GM10266 (cell line): ENCODE results near the gene TSTD2.

Source experiments
- DNase-seq: peaks from one replicate; pipeline ENCODE4 v3.0.0; 2012; ENCODE audit errors: extremely low spot score
- CTCF ChIP-seq: IDR thresholded peaks from 2 replicates; pipeline ENCODE4 v1.5.1; 2012; ENCODE audit warnings: mild to moderate bottlenecking, low read depth; ENCODE audit not compliant: control insufficient read depth, insufficient read depth; ENCODE audit errors: missing control alignments

Gene TSTD2

GRCh38 chr9:97647996-97648395 is 14.8 kb upstream of the TSTD2 start:
- TF ChIP-seq CTCF: no peak
- DNase-seq: no peak

- TF ChIP-seq CTCF: no peak
- DNase-seq: no peak
Measured at GRCh38 chr9:97645720-97646119, 12.6 kb upstream of the TSTD2 start.

- no peak for DNase-seq
- TF ChIP-seq CTCF: no peak
Measured at GRCh38 chr9:97640325-97640724, 7.2 kb upstream of the TSTD2 start.

GRCh38 chr9:97638666-97639065 is 5.5 kb upstream of the TSTD2 start:
- no peak for DNase-seq
- no peak for TF ChIP-seq CTCF

GRCh38 chr9:97636903-97637302 is 3.7 kb upstream of the TSTD2 start:
- TF ChIP-seq CTCF: no peak
- no peak for DNase-seq

GRCh38 chr9:97635026-97635425 is 1.9 kb upstream of the TSTD2 start:
- no peak for DNase-seq
- no peak for TF ChIP-seq CTCF

- peak; percentile 7 for DNase-seq
- TF ChIP-seq CTCF: no peak
Measured at GRCh38 chr9:97633859-97634490, 807 bp upstream of the TSTD2 start.
